HEK293T (cell line): ENCODE data around the gene GREB1L.

Source experiments
- BHLHE40 ChIP-seq: fragments of 450-650 bp; IDR thresholded peaks from 2 replicates; pipeline ENCODE4 v1.6.1; 2016; ENCODE audit warnings: mild to moderate bottlenecking, moderate library complexity, borderline replicate concordance
- CTBP1 ChIP-seq: fragments of 450-650 bp; IDR thresholded peaks from 2 replicates; pipeline ENCODE4 v1.6.1; 2016; ENCODE audit warnings: borderline replicate concordance
- ELF4 ChIP-seq: fragments of 450-650 bp; IDR thresholded peaks from 2 replicates; pipeline ENCODE4 v1.6.1; 2017; ENCODE audit warnings: antibody characterized with exemption
- FOXA1 ChIP-seq: fragments of 450-650 bp; IDR thresholded peaks from 2 replicates; pipeline ENCODE4 v1.6.1; 2016; ENCODE audit warnings: mild to moderate bottlenecking
- FOXK2 ChIP-seq: fragments of 450-650 bp; IDR thresholded peaks from 2 replicates; pipeline ENCODE4 v1.6.1; 2016; ENCODE audit warnings: mild to moderate bottlenecking
- FOXM1 ChIP-seq: fragments of 450-650 bp; IDR thresholded peaks from 2 replicates; pipeline ENCODE4 v1.6.1; 2017; ENCODE audit warnings: mild to moderate bottlenecking, borderline replicate concordance
- HDGF ChIP-seq: fragments of 450-650 bp; IDR thresholded peaks from 2 replicates; pipeline ENCODE4 v1.6.1; 2017; ENCODE audit warnings: antibody characterized with exemption, borderline replicate concordance
- L3MBTL2 ChIP-seq: fragments of 450-650 bp; conservative IDR thresholded peaks from 2 replicates; pipeline ENCODE4 v1.6.1; 2016; ENCODE audit warnings: mild to moderate bottlenecking
- LEF1 ChIP-seq: fragments of 450-650 bp; IDR thresholded peaks from 2 replicates; pipeline ENCODE4 v1.6.1; 2017; ENCODE audit warnings: mild to moderate bottlenecking, borderline replicate concordance
- SP1 ChIP-seq: fragments of 450-650 bp; IDR thresholded peaks from 2 replicates; pipeline ENCODE4 v1.6.1; 2017
- SUZ12 ChIP-seq: fragments of 450-650 bp; IDR thresholded peaks from 2 replicates; pipeline ENCODE4 v1.6.1; 2016; ENCODE audit warnings: mild to moderate bottlenecking
- TARDBP ChIP-seq: fragments of 450-650 bp; IDR thresholded peaks from 2 replicates; pipeline ENCODE4 v1.6.1; 2016
- ZNF384 ChIP-seq: fragments of 450-650 bp; IDR thresholded peaks from 2 replicates; pipeline ENCODE4 v1.6.1; 2016
- TF ChIP-seq, protein P1 (sequence below): fragments of 450-650 bp; IDR thresholded peaks from 2 replicates; pipeline ENCODE4 v1.6.1; 2016

DNA sequence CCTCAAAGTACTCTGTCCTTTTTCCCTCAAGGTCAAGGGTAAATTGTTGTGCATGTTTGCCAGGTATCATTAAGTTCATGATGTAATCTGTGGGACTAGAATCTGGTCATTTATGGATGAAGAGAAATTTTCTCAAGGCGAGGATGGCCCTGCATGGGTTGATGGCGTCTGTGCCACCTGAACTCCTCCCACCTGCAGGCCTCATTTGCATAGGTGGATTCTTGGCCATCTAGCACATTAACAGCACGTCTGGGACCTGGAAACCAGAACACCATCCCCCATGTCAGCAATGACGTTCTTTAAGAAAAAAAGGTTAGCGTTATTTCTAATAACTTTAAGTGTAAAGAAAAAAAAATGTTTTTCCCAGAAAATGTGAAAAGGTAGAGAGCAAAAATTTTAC, 212.7 kb downstream of the GREB1L start:
- TF ChIP-seq SUZ12 (no peak), ELF4 (no peak), FOXK2 (no peak), SP1 (no peak), CTBP1 (no peak), L3MBTL2 (no peak), BHLHE40 (no peak), TARDBP (no peak), FOXM1 (no peak), FOXA1 (no peak), ZNF384 (no peak), LEF1 (no peak), HDGF (no peak)
- TF ChIP-seq, protein P1, sequence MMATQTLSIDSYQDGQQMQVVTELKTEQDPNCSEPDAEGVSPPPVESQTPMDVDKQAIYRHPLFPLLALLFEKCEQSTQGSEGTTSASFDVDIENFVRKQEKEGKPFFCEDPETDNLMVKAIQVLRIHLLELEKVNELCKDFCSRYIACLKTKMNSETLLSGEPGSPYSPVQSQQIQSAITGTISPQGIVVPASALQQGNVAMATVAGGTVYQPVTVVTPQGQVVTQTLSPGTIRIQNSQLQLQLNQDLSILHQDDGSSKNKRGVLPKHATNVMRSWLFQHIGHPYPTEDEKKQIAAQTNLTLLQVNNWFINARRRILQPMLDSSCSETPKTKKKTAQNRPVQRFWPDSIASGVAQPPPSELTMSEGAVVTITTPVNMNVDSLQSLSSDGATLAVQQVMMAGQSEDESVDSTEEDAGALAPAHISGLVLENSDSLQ, result no peak
